HG03460 (cell line): Measurements from ENCODE around the gene GALM.
"Not testable (repeated sequence)": the region's sequence is repeated elsewhere in the genome, so short reads cannot be mapped to it uniquely, and the experiment has no call there.

Experiments used
- ATAC-seq: cut with Tn5 transposase; IDR thresholded peaks from one replicate; pipeline ENCODE4 v1.9.1; 2021; ENCODE audit not compliant: unreplicated experiment

The GALM gene

DNA sequence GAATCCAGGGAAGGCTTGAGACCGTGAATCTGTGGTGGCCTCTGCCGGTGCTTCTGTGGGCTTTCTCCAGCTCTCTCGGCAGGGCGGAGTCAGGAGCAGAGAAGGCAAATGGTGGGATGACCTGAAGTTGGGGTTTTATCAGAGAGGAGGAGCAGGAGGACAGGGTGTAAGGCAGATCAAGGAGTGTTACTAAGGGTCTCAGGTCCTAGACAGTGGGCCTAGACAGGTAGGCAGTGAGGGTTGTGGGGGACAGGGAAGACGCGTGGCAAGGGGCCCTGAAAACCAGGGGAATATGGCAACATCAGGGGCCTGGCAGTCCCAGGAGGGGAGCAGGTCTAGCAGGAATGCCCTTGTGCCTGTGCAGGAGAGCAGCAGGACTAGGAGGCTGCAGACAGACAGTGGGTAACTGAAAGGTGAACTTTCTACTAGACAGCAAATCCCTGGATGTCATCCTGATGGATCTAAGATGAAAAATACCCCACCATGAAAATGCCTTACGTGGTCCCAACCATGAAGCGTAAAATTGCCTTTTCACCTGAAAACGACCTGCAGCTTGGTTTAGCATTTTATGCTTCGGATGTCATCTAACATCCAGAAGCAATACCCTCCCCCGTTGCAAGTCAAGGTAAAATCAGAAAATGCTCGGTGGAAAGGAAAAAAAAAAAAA is 43.1 kb downstream of the GALM start:
- ATAC-seq, result no peak

DNA sequence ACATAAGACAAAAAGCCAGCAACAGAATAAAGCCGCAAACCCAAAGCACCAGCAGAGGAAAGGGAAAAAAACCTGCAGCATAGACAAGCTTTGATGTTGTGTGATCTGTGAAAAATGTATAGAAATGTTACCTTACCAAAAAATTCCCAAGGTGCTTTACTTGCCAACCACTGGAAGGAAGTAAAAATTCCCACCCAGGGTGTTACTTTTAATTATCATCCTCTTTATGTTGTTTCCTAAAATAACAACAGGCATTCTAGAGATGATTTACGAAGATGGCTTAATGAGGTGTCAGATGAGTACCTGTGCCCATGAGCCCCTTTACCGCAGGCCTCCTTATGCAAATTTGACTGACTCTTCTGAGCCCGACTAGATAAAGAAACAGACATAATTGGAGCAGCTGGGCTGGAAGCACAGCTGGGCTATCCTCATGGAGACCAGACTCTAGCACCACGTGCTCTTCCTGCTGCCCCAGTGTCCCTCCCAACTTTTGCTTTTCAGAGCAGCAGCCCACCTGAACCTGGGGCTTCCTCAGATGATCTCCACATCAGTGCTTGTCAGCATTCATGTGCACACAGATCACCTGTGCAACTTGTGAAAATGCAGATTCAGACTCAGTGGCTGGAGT is 43.8 kb downstream of the GALM start:
- ATAC-seq, result no peak

- ATAC-seq, result no peak
Observed at GRCh38 chr2:38711558-38711957, 45.6 kb downstream of the GALM start.

- no peak for ATAC-seq
Observed at GRCh38 chr2:38712413-38712812, 46.5 kb downstream of the GALM start.

DNA sequence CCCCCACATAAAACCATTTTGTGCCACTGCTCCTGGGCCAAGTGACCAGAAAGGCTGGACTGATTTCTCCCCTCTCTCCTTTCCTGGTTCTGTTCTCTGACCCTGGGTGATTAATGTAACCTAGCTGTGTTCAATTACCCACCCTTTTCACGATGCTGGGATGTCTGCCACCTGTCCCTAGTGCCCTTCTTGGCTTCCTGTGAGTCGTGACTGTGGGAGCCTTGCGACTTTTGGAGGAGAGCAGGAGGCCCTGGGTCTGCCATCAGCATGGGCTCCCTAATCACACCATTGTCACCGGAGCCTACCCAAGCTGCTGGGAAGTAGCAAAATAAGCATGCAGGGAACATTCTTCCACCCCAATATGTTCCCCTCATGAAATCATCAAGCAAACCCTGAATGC is 47.0 kb downstream of the GALM start:
- no peak for ATAC-seq

- ATAC-seq, result no peak
Observed at GRCh38 chr2:38713338-38713737, 47.4 kb downstream of the GALM start.

DNA sequence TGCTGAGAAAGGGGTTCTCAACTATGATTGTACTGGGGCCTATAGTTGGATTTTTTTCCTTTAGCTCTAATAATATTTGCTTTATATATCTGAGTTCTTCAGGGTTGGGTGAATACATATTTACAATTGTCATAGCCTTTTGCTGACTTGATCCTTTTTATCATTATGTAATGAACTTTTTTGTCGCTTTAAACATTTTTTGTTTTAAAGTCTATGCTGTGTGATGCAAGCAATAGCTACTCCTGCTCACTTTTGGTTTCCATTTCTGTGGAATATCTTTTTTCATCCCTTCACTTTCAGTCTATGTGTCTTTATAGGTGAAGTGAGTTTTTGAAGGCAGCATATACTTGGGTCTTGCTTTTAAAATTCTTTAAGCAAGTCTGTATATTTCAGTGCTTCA is 49.0 kb downstream of the GALM start:
- ATAC-seq, result not testable (repeated sequence)

GRCh38 chr2:38716185-38716584 is 50.3 kb downstream of the GALM start:
- no peak for ATAC-seq

- ATAC-seq, result no peak
Observed at GRCh38 chr2:38718601-38719000, 52.7 kb downstream of the GALM start.

DNA sequence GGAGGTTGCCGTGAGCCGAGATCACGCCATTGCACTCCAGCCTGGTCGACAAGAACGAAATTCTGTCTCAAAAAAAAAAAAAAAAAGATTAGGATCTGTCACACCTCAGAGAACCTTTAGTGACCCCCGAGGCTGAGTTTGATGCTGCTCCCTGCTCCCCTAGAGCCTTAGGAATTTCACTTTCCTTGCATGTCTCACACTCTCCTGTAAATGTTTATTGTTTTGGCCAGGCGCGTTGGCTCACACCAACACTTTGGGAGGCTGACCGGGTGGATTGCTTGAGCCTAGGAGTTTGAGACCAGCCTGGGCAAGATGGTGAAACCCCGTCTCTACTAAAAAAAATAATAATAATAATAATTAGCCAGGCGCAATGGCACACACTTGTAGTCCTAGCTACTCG is 53.8 kb downstream of the GALM start:
- no peak for ATAC-seq

GRCh38 chr2:38720613-38721241 is 54.8 kb downstream of the GALM start:
- peak; percentile 34 for ATAC-seq

DNA sequence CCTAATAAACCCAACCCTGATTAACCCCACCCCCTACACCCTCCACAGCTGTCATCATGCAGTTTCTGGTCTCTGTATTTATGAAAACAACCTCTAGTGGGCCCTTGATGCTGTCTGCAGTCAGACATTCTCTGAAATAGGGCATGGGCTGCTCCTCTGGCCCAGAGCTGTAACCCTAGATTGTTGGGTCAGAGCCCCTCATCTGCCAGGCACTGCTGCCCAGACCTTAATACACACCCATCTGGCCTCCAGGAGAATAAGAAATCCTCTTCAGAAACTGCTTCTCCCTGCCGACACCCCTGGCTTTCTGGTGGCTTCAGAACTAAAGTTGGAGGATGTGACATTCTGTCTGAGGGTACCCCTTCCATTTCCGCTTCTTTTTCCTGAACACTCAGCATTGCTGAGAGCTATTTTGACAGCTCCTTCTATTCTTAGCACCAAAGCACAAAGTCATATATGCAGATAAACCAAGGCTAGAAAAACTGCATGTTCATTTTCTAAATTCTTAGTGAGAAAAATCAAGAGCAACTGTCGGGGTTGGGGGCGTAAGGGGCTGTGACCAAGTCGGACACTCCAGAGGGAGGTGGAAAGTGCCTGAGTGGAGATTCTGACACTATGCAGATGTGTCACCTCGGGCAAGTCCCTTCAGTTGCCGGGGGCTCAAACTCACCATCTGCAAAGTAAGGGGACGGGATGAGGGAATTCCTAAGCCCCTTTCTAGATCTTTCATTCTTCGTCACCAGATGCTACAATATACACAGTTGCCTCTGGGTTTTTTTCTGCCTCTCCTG is 56.6 kb downstream of the GALM start:
- peak; percentile 36 for ATAC-seq

GRCh38 chr2:38723173-38723572 is 57.3 kb downstream of the GALM start:
- ATAC-seq, result peak; percentile 36

DNA sequence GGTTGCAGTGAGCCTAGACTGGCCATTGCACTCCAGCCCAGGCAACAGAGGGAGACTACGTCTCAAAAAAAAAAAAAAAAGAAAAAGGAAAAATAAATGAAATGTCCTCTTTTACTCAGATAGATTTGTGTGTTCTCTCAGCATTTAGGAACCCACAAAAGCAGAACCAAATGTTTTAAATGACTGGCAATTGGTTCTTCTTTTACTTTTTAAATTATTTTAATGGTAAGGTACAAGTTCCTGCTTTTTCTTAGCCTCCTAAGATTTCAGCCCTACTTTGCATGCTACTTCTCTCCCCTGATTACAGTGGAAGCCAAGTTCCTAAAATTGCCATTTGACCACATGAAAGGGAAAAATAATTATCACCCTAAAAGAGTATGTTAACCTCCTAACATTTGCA is 61.7 kb downstream of the GALM start:
- ATAC-seq, result no peak

DNA sequence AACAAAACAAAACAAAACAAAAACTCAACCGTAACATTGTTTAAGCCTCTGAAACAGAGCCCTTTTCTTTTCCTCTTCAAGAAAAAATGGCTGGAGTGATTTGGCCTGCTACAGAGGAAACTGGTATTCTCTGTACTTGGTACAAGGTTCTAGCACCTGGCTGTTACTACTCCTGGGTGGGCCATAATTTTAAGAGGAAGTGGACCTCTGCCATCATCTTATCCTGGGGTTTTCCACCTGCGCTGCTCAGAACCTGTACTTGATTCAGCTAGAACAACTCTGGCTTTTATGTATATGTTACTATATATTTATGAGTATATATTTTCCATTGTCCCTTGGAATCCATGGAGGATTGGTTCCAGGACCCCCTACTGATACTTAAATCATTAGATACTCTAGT is 62.8 kb downstream of the GALM start:
- ATAC-seq, result no peak

GRCh38 chr2:38731090-38731489 is 65.2 kb downstream of the GALM start:
- ATAC-seq, result no peak

GRCh38 chr2:38731684-38732221 is 65.8 kb downstream of the GALM start:
- no peak for ATAC-seq

- ATAC-seq, result no peak
Observed at GRCh38 chr2:38733300-38733971, 67.5 kb downstream of the GALM start.

GRCh38 chr2:38734299-38735058 is 68.6 kb downstream of the GALM start:
- ATAC-seq, result no peak

GRCh38 chr2:38735999-38736320 is 70.0 kb downstream of the GALM start:
- ATAC-seq, result no peak
